GM13976 (cell line): ENCODE measurements around the gene RSPH3.

Experiments
- DNase-seq: peaks from one replicate; pipeline ENCODE4 v3.0.0; 2012; ENCODE audit warnings: low spot score
- in situ Hi-C: fragments of 300-500 bp; cut with MboI; formaldehyde crosslinking; loops from one replicate; pipeline ENCODE4 v1.12.0; 2022; ENCODE audit warnings: low sequenced_read_pairs, mixed read lengths, inconsistent platforms; ENCODE audit not compliant: unreplicated experiment
- TF ChIP-seq, protein P1 (sequence below): IDR thresholded peaks from 2 replicates; pipeline ENCODE4 v1.5.1; 2012; ENCODE audit warnings: borderline replicate concordance, mild to moderate bottlenecking; ENCODE audit not compliant: insufficient read depth; ENCODE audit errors: extremely low read depth, missing control alignments, control extremely low read depth

Gene RSPH3

GRCh38 chr6:158999666-159000403, at the start of gene RSPH3:
Gene RSPH3, minus strand, starts transcription at chr6:159000202. Its CDS starts 652 bp downstream, at chr6:158999550.
- in situ Hi-C loops, result loop anchor here (10.0 kb wide), 2 partner anchors 105 to 135 kb away; no protein-coding TSS in a partner anchor
- TF ChIP-seq, protein P1, sequence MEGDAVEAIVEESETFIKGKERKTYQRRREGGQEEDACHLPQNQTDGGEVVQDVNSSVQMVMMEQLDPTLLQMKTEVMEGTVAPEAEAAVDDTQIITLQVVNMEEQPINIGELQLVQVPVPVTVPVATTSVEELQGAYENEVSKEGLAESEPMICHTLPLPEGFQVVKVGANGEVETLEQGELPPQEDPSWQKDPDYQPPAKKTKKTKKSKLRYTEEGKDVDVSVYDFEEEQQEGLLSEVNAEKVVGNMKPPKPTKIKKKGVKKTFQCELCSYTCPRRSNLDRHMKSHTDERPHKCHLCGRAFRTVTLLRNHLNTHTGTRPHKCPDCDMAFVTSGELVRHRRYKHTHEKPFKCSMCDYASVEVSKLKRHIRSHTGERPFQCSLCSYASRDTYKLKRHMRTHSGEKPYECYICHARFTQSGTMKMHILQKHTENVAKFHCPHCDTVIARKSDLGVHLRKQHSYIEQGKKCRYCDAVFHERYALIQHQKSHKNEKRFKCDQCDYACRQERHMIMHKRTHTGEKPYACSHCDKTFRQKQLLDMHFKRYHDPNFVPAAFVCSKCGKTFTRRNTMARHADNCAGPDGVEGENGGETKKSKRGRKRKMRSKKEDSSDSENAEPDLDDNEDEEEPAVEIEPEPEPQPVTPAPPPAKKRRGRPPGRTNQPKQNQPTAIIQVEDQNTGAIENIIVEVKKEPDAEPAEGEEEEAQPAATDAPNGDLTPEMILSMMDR, result no peak
- DNase-seq, result peak; percentile 99

DNA sequence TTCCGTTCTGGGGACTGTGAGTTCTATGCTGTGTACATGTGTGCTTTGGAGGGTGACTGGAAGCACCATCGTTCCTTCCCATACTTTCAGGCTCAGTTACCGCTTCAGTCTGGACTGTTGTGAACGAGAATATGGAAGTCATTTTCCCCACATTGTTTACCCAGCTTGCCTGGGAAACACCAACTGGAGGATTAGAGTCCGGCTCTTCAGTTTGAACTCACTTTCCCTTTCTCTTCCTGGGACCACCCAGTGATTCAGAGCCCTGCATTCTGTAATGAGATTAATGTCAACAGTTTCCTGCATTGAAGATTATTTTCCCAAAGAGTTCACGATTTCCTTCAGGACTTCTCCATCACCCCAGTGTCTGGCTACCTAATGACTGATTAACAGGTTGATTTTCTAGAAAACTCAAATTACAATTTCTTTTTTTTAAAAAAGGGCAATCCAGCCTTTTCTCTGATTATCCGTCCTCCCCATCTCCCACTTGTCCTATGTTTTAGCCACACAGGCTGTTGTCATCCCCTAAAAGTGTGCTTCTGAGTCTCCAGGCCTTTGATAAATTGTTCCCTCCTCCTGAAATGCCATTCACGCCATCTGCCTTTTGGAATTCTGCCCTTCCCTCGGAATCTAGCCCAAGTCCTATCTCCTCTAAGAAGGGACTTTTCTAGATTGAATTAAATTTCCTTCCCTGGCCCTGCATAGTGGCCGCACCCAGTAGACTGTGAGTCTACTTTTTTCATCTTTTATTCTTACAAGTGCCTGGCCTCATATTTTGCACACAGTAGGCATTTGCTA, 48.1 kb upstream of the RSPH3 start:
- DNase-seq, result no peak
- in situ Hi-C loops, result loop anchor here (10.0 kb wide), 1 partner anchor 57 kb away; no protein-coding TSS in a partner anchor
- TF ChIP-seq, protein P1, result no peak

DNA sequence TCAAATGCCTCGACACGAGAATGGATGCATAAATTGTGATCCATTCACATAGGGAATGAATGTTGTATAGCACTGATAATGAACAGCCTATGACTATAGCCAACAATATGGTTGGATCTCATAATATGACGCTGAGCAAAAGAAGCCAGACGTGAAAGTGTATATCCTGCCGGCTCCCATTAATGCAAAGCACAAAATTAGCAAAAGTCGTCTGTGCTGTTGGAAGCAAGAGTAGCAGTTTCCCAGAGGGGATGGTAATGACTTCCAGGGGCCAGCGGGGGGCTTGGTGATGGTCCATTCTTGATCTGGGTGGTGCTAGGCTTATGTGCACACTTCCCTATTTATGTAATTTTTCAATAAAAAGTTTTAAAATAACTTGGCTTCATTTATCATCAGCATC, 45.8 kb upstream of the RSPH3 start:
- TF ChIP-seq, protein P1, result no peak
- in situ Hi-C loops, result loop anchor here (10.0 kb wide), 1 partner anchor 59 kb away; no protein-coding TSS in a partner anchor
- DNase-seq, result no peak

DNA sequence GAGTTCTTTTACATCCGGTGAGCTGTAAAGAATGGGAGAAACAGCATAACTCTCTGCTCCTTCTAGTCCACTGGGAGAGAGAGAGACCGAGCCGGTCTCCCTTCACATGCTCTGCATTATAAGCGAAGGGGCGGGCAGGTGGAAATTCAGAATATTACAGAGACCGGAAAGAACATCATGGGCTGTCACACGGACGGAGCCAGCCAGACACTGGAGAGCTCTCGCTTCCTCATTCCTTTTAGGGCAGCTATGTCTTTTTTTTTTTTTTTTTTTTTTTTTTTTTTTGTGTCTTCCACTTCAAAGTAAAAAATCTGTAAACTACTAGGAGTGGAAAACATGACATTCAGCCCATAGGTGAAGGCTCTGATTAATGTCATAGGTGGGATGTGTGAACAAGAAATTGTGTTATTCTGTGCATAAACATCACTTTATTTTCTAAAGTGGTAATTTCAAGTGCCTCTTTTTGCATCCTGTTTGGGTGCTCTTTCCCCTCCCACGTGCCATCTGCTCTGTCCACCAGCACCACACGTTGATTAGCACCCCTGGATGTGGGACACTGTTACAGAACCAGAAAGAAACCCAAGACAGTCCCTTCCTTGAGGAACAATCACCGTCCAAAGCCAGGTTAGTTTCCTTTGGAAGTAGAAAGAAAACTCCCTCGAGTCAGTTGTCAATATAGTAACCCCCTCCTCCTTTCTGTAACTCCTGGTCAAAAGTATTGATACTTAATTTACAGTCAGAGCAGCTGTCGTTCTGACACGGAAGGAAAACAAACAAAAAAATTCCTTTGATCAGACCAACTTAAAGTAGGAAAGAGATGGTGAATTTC, 45.1 kb upstream of the RSPH3 start, which contains the start of gene TAGAP:
TSS of gene TAGAP (minus strand) at position 93 of the 829 bp plus-strand sequence. CDS start 845 bp downstream, outside the sequence.
- TF ChIP-seq, protein P1, result no peak
- peak; percentile 80 for DNase-seq
- in situ Hi-C loops, result loop anchor here (10.0 kb wide), 1 partner anchor 60 kb away; no protein-coding TSS in a partner anchor

DNA sequence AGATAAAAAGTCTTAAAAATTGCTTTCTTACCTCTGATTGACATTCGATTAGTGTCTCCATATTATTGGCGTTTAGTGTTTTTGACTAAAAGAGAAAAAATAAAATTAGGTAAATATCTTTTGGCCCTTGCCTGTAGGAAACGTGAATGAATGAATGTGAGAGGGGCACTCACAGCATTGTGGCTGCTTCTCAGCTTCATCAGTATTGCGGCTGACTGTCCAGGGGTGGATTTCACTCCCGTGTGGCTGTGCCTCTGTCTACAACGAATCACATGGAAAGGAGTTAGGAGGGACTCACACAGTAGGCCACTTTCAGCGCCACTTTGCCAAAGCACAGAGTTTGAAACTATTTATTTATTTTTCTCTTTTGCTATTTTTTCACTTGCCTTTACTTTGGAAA, 43.9 kb upstream of the RSPH3 start:
- TF ChIP-seq, protein P1, result no peak
- in situ Hi-C loops, result loop anchor here (10.0 kb wide), 1 partner anchor 61 kb away; no protein-coding TSS in a partner anchor
- DNase-seq, result no peak
